Ovary (tissue), 3 donors: ENCODE results near the gene KLHL1.

ENCODE experiments used
- POLR2A ChIP-seq: fragments of 450-650 bp; IDR thresholded peaks from one replicate; pipeline ENCODE4 v1.6.1; 2017; ENCODE audit warnings: antibody characterized with exemption, mild to moderate bottlenecking, moderate library complexity
- TF ChIP-seq, protein P1 (sequence below), 3 donors: fragments of 450-650 bp in 2 of 3; fragments of 200-600 bp in 1 of 3; IDR thresholded peaks; one replicate each; pipeline versions ENCODE4 v1.5.1 to v1.8.0; 2016 to 2022; ENCODE audit warnings: antibody characterized with exemption in 3 of 3, mild to moderate bottlenecking in 1 of 3
- donor health status: DM: no; HTN: no; CAD: no.

DNA sequence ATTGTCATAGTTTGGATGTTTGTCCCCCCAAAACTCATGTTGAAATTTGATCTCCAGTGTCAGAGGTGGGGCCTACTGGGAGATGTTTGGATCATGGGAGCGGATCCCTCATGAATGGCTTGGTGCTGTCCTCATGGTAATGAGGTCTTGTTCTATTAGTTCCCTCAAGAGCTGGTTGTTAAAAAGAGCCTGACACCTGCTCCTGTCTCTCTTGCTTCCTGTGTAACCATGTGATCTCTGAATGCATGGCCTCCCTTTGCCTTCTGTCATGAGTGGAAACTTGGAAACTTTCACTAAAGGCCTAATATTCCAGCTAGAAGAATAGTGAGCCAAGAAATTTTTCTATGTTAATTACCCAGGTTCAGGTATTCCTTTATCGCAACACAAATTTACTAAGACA lies 312.0 kb downstream of the KLHL1 start:
- no peak for TF ChIP-seq POLR2A
- TF ChIP-seq, protein P1, sequence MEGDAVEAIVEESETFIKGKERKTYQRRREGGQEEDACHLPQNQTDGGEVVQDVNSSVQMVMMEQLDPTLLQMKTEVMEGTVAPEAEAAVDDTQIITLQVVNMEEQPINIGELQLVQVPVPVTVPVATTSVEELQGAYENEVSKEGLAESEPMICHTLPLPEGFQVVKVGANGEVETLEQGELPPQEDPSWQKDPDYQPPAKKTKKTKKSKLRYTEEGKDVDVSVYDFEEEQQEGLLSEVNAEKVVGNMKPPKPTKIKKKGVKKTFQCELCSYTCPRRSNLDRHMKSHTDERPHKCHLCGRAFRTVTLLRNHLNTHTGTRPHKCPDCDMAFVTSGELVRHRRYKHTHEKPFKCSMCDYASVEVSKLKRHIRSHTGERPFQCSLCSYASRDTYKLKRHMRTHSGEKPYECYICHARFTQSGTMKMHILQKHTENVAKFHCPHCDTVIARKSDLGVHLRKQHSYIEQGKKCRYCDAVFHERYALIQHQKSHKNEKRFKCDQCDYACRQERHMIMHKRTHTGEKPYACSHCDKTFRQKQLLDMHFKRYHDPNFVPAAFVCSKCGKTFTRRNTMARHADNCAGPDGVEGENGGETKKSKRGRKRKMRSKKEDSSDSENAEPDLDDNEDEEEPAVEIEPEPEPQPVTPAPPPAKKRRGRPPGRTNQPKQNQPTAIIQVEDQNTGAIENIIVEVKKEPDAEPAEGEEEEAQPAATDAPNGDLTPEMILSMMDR (IDR thresholded peaks at IDR 0.05) = no peak
